ENCODE data around the gene SMIM24. TPM values are rescaled to one million over a fixed set of nuclear protein-coding genes. Genes with fewer than 3 reads are reported as not detected.

The SMIM24 gene
- total and polyA plus RNA-seq, 9 of the 15 experiments (the other 6 are each of a cell fraction or from before 2014, with no cell fraction given): 0.45 to 12.3 (median 1.4) TPM; not detected in 1

GRCh38 chr19:3464587-3465235 is 15.6 kb downstream of the SMIM24 start (continued):
- TF ChIP-seq ZFP30 (CRISPR knock-in tag; IDR thresholded peaks at IDR 0.05; ENCODE audit: borderline replicate concordance): no peak
- TF ChIP-seq SPI1 (IDR thresholded peaks at IDR 0.05; ENCODE audit: borderline replicate concordance, low read depth, low read length): peak; percentile 72
- no peak for TF ChIP-seq YY1 (IDR thresholded peaks at IDR 0.05; ENCODE audit: borderline replicate concordance in 1 of 3, control insufficient read depth in 1 of 3, extremely low read depth in 1 of 3, insufficient read depth in 3 of 3, insufficient read length in 1 of 3, insufficient replicate concordance in 2 of 3, low read depth in 1 of 3, low read length in 2 of 3)
- 0 out of 4 replicates have a peak, but pooled peaks of 1 of the 2 experiments have one; percentile 22 for TF ChIP-seq TRIM24 (IDR thresholded peaks at IDR 0.05)
- no peak for TF ChIP-seq E2F4 (CRISPR knock-in tag; IDR thresholded peaks at IDR 0.05; ENCODE audit: low read depth)
- TF ChIP-seq ZNF79 (CRISPR knock-in tag; IDR thresholded peaks at IDR 0.05; ENCODE audit: low read depth): no peak
- no peak for TF ChIP-seq ZNF280B (CRISPR knock-in tag; IDR thresholded peaks at IDR 0.05)
- TF ChIP-seq ZNF384 (IDR thresholded peaks at IDR 0.05; ENCODE audit: low read depth, low read length): peak; percentile 76
- no peak for TF ChIP-seq BCLAF1 (IDR thresholded peaks at IDR 0.05; ENCODE audit: borderline replicate concordance in 1 of 2, control insufficient read depth in 1 of 2, low read depth in 2 of 2, low read length in 1 of 2)
